Suprapubic skin (tissue), 4 donors: Measurements from ENCODE around the gene CHST15.
"Not testable (repeated sequence)": the region's sequence is repeated elsewhere in the genome, so short reads cannot be mapped to it uniquely, and the experiment has no call there.

Experiments used
- EP300 ChIP-seq: sonication (generic); formaldehyde crosslinking; IDR thresholded peaks from one replicate; pipeline ENCODE4 v1.6.1; 2017; ENCODE audit warnings: antibody characterized with exemption
- POLR2A ChIP-seq, 2 donors: fragments of 450-650 bp; IDR thresholded peaks; one replicate each; pipeline ENCODE4 v1.6.1; 2017; ENCODE audit warnings: antibody characterized with exemption in 2 of 2, mild to moderate bottlenecking in 2 of 2, moderate library complexity in 2 of 2
- POLR2AphosphoS5 ChIP-seq, 3 donors: sonication (generic); formaldehyde crosslinking; IDR thresholded peaks; one replicate each; pipeline ENCODE4 v1.6.1; 2017; ENCODE audit warnings: antibody characterized with exemption in 3 of 3
- TF ChIP-seq, protein P1 (sequence below), 2 donors: fragments of 200-600 bp in 1 of 2; fragments of 450-650 bp in 1 of 2; sonication (generic) in 1 of 2; IDR thresholded peaks; one replicate each; pipeline ENCODE4 v1.5.1; 2016 to 2019; ENCODE audit warnings: antibody characterized with exemption in 2 of 2, mild to moderate bottlenecking in 1 of 2, moderate library complexity in 1 of 2

- TF ChIP-seq, protein P1, sequence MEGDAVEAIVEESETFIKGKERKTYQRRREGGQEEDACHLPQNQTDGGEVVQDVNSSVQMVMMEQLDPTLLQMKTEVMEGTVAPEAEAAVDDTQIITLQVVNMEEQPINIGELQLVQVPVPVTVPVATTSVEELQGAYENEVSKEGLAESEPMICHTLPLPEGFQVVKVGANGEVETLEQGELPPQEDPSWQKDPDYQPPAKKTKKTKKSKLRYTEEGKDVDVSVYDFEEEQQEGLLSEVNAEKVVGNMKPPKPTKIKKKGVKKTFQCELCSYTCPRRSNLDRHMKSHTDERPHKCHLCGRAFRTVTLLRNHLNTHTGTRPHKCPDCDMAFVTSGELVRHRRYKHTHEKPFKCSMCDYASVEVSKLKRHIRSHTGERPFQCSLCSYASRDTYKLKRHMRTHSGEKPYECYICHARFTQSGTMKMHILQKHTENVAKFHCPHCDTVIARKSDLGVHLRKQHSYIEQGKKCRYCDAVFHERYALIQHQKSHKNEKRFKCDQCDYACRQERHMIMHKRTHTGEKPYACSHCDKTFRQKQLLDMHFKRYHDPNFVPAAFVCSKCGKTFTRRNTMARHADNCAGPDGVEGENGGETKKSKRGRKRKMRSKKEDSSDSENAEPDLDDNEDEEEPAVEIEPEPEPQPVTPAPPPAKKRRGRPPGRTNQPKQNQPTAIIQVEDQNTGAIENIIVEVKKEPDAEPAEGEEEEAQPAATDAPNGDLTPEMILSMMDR (IDR thresholded peaks at IDR 0.05): not testable (repeated sequence)
- TF ChIP-seq POLR2AphosphoS5 (IDR thresholded peaks at IDR 0.05); POLR2A (IDR thresholded peaks at IDR 0.05); EP300: not testable (repeated sequence)
These were observed 58.7 kb downstream of the CHST15 start for GRCh38 chr10:124034576-124035305.
